Activated naive CD8-positive, alpha-beta T cell treated with anti-CD3 and anti-CD28 coated beads, Interleukin-2, amount 50 U/mL, for 16 hours (primary cell): ENCODE data around the gene FREM1.

Source experiments
- DNase-seq: peaks from one replicate; pipeline ENCODE4 v3.0.0-alpha.2; 2020; ENCODE audit warnings: low read depth, low spot score

FREM1 gene

DNA sequence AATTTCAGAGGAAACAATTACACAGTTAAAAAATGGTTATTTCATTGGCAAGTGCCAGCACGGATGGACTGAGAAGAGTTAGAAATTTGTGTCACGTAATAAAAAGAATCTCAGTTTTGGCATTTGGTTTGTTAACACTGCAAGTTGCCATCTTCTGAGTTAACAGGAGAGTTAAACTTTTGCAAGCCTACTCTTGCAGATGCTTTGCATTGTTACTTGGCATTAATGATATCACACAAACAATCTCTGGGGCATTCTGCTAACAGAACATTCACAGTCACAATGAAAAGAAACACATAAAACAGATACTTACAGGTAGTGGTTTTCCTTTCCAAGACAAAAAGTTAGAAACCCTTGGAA is 647 bp downstream of the FREM1 start:
- no peak for DNase-seq

DNA sequence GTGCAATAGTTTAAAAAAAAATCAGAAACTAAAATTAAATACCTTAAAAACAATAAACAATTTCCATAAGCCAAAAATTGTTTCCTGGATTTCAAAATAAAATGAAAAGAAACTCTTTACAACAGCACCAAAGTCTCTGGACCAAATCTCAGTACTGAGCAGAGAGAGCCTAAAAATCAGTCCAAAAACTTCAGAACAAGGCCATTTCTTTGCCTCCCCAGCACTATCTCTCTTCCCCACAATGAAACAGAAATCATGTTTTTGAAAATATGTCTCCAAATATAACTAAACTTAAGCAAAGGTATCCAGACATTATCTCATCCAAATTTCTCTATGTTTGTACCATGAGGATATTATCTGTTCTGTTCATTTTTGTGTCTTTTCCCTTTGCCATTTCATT is 1.0 kb downstream of the FREM1 start:
- no peak for DNase-seq

DNA sequence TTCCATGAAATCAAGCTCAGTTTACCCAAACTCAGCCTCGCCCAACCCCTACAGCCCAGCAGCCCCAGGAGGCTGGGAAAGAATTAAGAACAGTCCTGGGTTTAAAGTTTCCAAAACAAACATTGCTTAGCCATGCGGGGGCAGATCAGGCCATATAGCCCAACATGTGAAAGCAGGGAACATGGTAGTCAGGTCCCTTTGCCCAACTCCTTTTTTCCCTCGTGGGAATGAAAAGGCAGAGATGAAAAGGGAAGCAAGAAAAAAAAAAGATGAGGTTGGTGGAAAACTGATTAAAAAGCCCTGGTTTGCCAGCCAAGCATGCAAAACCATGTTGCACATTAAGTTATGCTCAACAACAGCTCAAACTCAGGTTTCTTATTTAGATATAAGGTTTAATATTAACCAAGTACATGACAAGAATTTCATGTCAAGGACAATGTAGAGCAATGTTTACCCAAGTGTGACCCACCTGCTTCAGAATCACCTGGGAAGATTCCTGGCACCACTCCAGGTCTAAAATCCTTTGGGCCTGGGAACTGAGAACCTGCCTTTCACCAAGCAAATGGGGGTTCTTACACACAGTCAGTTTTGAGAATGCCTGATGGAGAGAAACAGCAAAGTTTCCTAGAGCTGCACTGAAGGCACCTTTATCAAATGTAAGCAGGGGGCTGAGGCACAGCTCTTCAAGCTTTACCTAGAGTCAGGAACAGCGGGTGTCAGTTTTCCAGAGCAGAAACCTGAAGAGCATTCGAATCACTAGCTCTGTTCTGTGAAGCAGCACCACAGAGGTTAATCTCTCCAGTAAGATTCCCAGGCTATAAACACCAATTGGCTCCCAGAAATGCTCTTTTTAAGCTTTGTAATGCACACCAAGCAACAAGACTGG is 1.7 kb downstream of the FREM1 start:
- no peak for DNase-seq

DNA sequence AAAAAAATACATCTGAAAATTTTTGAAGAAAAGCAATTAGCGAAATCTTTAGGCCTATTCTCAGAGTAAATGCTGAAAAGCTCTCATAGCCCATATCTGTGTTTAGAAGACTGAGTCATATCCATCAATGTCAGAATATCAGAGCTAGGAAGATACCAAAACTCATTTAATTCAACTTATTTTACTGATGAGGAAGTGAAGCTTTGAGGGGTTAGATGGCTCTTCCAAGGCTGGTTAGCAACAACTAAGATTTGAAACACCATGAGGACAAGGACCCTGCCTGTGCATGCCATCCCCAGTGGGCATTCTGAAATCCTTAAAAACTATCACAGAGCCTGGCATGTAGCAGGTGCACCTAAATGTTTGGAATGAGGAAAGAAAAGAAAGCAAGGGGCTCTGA is 2.5 kb downstream of the FREM1 start:
- no peak for DNase-seq

DNA sequence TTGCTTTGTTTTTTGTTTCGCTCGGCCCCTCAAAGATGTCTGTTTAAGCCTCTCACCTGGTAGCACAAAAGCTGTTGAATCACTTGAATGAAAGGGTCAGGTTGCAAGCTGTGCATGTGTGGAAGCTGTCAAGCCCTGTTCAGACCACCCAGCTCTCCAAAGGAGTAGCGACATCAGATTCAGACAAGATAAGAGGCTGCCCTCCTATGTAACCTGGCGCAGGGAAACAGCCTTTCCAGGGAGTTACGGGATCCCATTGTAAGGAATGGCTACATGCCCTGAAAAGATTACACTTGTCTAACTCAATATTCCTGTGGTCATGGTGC is 2.9 kb downstream of the FREM1 start:
- no peak for DNase-seq

DNA sequence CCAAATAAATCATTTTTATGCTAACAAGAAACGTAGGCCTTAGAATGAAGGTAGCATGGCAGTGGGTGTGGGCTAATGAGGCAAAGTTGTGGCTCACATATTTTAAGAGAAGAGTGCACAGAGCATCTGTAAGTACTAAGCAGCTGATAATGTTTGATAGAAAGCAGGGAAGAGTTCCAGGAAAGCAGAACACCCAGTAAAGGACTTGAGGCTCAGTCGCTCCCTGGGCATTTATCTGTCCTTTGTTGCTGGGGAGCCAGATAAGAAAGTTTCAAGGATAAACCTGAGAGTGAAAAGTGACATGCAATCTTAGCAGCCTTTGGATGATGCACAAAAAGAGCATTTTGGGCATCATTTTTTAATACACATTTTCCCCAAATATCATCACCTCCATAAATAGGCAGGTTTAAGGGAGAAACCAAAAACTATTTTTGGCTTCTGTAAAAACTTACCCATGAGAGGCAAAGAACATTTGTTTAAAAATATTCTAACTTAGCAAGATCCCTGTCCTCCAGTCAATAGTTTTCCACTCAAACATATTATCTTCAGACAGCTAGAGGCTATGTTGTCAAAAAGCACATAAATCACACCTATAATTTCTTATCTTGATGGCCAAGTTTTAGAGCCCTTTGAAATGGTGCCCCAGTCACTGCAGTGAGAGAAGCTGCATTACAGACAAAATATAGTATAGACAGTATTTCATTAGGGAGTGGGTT is 3.4 kb downstream of the FREM1 start:
- no peak for DNase-seq

DNA sequence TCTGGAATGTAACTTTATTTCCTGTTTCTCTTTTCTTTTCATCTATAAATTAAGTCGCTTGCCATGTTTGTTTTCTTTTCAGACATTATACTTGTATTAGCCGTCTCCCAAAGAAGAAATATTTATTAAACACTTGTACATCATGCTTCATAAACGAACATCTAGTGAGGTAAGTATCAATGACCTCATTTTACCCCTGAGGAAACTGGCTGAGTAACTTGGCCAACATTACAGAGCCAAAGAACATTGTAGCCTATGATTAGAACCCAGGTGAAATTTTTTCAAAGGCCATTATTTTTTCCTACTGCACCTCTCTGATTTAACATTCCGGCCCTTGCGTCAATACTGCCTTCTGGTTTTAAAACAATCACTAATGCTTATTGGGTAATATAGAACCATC is 4.2 kb downstream of the FREM1 start:
- DNase-seq, result no peak

DNA sequence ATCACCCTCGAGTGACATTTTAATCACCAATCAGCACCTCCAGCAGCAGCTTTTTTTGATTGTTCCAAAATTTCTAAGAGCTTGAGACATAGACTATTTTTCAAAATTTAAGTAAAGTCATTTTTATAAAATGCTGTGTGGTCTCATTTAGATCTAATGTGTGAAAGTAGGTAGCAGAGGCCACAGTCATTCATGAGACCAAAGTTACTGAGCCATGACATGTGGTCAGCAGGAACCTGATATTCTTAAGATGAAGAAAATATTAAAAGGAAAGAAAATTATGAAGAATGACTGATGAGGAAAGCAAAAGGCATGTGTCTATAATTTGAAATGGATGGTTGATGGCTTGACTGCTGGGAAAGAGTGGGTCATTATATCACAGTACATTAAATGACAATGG is 7.2 kb downstream of the FREM1 start:
- DNase-seq, result no peak

DNA sequence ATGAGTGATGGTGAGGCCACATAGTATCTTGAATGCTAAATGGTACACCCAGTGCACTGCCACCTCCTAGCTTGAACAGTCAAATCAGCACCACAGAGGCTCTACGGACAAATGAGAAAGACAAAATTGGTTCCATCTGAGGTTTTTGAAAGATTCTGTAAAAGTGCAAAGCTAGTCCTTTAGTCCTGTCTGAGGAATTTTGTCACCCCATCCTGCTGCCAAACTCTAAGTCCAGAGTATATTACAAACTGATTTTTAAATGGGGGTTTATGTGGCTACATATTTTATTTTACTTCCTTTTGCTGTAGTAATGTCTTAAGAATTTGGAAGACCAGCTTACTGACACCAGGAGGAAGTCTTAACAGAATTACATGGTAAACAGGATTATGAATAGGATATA is 7.7 kb downstream of the FREM1 start:
- DNase-seq, result no peak

DNA sequence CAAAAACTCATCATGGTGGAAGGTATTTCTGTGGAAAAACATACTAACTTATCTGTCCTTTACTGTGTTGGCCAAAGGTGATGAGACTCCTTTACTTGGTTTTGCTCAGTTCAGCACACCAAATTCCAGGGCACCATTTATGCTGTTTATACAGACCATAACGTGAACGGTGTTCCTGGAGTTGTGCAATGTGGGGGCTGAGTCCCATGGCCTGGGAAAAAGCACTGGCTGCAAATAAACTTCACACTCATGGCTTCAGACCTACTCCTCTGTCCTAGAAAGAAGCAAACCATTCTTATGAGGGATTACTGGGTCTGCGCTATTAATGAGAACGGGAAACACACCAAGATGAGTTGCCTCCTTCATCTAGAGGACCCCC is 10.4 kb downstream of the FREM1 start:
- no peak for DNase-seq

DNA sequence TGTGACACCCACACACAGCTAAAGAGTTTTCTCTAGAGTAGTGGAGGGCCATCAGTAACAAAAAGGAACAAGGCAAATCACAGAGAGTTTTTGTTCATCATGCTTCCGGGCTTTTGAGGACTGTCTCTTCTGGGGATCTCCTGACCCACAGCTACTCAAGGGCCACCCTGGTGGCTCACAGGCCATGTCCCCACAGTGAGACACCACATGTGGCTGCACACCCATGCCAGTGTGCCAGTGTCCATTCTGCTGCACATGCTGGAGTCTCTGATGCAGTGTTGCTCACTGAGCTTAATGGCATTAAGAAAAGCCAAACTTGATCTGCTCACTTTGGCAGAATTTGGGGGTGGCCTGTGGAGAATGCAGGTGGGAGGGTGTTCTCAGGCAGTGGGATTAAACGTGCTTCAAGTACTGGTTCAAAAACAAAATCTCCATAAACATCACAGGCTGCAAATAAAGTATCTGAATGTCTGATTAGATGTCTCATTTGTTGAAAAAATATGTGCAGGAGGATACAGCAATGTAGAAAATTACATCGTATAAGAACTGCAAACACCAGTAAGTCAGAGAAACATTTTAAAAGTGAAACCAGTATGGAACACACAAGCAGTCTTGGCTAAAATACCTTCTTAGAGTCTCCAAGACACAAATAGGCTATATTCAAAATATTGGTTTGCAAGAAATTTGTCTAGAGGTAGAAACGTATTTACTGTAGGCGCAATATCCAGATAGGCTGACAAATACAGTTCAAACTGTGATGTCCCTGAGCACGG is 11.0 kb downstream of the FREM1 start:
- no peak for DNase-seq

DNA sequence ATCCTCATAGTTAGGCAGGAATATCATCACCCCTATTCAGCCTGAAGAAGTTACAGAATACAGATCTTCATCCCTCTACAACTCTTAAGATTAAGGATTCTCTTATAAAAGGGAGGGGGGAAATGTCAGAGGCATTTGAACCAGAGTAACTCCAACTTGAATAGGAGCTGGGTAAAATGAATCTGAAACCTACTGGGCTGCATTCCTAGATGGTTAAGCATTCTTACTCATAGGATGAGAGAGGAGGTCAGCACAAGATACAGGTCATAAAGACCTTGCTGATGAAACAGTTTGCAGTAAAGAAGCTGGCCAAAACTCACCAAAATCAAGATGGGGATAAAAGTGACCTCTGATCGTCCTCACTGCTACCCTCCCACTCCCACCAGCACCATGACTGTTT is 14.4 kb downstream of the FREM1 start:
- DNase-seq, result no peak

DNA sequence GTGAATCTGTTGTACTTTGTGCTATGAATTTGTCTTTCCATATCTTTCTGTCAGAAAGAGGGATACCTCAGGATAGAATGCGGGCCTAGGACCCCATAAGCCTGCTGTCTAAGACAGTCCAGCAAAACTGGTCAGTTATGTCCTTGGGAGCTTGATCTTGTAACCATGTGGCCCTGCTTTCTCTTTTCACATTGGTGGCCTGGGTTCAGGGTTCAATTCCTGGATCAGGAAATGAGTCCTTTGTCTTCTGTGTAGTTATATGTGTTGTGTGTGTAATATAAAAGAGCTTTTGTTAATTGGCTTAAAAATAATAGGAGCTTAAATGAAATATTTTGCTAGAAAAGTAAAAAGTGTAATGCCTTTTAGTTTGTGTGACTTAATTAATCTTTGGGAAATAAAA is 16.9 kb downstream of the FREM1 start:
- DNase-seq, result no peak

DNA sequence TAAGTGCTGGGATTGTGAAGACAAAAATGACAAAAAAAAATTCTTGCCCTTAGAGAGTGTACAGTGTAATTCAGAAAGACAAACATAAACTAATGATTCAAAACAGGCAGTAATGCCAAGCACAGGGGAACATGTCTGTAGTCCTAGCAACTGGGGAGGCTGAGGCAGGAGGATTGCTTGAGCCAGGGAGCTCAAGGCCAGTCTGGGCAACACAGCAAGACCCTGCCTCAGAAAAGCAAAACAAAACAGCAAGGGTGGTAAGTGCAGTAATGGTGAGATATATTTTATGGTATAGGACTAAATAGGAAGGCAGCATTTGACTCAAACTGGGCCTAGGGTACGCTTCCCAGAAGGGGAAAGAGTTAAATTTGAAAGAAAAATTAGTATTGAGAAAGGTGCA is 18.9 kb downstream of the FREM1 start:
- DNase-seq, result no peak

DNA sequence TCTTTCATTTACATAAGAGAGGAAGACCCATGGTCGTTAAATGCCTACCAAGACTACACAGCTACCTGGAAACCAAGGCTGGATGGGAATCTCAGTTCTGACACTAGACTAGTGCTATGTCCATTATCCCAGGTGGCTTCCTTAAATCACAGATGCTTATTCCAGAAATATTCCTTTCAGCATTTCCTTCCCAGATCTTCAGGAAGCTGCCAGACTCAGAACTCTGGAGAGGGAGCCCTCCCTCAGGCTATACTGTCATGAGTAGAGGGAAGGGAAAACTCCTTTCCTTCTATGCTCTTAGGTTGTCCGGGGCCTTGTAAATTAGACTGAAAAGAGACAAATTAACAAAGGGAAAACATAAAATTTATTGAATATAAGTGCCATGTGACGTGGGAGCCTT is 20.8 kb downstream of the FREM1 start:
- no peak for DNase-seq

DNA sequence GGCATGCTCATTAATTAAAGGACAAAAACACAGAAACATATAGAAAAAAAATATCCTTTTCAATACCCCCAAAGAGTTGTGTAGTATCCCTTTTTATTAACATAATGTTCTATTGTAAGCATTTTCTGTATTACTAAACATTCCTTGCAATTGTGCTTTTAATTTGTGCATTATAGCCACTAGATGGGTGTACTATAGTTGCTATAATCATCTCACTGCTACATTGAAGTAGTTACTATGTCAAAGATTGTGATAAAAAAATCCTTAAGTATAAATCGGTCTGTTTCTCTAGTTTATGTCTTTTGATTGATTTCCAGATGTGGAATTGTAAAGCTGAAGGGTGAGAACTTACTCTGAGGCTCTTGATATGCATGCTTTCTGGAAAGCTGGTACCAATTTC is 21.4 kb downstream of the FREM1 start:
- DNase-seq, result no peak

DNA sequence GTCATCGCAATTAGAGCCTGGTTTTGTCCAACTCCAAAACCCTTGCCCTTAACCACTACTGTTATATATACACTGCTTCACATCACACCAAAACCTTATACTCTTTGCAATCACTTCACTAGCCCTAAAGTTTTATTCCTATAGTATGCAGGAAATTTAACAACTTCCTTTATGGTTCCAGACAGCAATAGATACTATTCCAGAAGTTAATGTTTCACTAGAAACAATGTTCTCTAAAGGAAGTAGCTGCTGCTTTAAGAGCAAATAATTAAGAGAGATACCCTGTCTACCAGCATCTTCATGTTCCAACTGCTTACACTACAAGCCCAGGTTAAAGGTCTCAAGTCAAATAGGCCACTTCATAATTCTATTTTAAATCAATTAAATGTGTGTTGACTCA is 22.0 kb downstream of the FREM1 start:
- DNase-seq, result no peak

DNA sequence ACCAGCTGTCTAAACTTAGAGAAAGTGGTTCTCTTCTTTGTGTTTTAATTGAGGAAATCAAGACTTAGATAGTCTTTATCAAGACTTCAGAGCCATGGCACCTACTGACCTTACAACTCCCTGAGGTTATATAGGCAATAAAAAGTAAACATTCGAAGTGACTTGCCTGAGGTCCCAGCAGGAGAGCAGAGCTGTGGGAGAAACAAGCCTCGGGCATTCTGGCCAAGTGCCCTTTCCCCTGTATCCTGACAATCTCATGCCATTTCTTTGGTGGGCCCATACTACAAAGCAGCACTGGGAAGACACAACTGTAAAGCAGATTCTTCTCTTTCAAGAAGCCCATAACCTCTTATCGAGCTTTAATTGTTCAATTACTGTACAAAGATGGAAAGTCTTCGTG is 23.1 kb downstream of the FREM1 start:
- no peak for DNase-seq

DNA sequence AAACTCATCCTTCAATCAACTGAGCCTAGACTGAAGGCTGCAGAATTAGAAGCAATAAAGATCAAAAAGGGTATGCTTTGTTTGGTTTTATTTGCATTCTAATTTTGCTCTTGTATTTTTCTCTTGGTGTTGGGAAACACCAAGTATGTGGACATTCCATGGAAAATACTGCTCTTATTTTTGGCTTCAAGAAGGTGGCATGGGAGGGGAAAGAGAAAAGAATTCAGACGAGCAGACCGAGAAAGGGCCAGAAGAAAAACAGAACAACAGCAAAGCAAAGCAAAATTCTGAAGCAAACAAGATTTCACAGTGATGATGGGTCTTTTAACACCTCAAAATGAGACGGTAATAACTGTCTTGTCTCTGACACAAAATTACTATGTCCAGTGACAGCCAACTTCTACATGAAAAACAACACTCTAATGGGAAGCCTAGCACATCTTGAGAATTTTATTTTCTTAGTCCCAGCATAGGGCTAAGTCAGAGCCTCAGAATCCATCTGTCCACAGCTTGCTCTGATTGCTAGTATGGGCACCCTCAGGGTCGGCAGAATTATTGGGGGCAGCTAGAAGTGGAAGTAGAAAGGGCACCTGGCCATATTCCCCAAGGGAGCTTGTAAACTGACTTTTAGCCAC is 26.8 kb downstream of the FREM1 start:
- no peak for DNase-seq

DNA sequence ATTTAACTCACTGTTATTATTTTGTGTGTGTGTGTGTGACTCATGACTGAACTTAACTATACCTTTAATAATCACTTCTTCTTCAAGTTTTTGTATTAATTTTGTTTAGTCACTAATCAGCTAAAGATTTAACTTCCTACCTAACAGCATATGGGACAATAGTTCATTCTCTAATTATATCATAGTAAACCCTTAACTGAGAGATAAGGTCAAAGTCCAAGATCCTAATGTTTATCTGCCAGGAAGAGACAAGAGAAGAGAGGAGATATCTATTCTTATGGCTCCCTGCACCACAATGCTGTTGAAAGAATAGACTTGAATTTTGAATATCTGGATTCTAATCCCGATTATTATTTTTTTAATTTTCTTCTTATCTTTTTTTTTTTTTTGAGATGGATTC is 28.1 kb downstream of the FREM1 start:
- no peak for DNase-seq

DNA sequence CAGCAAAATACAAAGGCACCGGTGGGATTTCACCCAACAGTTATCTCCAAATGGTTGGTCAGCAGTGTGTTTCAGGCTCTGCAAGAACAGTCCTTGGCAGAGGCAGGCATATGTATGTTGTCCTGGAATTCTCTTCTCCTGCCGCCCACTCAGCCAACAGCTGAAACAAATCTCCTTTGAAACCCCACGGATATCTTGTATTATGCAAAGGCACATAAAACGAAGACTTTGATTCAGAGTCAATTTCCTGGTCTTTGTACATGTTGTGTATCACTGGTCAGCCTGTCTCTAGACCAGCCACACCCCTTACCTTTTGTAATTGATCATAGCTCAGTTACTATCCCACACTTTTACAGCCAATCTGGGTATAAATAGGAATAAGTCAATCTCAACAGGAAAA is 29.2 kb downstream of the FREM1 start:
- no peak for DNase-seq

DNA sequence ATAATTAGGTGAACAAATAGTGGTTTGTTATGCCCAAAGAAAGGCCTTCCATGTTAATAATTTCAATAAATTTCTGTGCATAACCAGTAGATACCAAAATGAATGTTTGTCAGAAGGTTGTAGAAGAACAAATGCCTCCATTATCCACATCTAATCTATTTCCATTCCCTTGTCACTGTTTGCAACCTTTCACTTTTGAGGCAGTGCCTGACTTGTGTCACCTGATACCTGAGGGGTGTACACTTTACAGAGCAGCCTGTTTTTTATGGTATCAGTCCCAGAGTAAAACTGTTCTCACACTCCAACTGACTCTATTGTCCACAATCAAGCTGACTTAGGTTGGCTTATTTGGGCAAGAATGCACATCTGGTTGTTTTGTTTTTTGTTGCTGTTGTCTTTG is 40.1 kb downstream of the FREM1 start:
- DNase-seq, result no peak
